Prostate gland (tissue), 2 donors: ENCODE measurements around the gene SNCG. TPM values are rescaled to one million over a fixed set of nuclear protein-coding genes. Genes with fewer than 3 reads are reported as not detected.

ENCODE experiments used
- DNase-seq: peaks from one replicate; pipeline ENCODE4 v3.0.0-alpha.2; 2019; ENCODE audit warnings: low spot score
- H3K27ac ChIP-seq, 2 donors: fragments of 200-600 bp; sonication (generic); 2 replicates each; pipeline ENCODE4 v1.5.1; 2017 to 2019
- H3K27me3 ChIP-seq: fragments of 200-600 bp; sonication (generic); replicated peaks from 2 replicates; pipeline ENCODE4 v1.5.1; 2019; ENCODE audit not compliant: insufficient read depth
- H3K36me3 ChIP-seq, 2 donors: fragments of 200-600 bp; sonication (generic); 1 replicate in 1 of 2; 2 replicates in 1 of 2; pipeline versions ENCODE4 v1.5.1 to v1.8.1; 2017 to 2019
- H3K4me1 ChIP-seq: fragments of 200-600 bp; sonication (generic); replicated peaks from 2 replicates; pipeline ENCODE4 v1.5.1; 2019
- H3K4me3 ChIP-seq, 2 donors: fragments of 200-600 bp; sonication (generic); 2 replicates each; pipeline ENCODE4 v1.5.1; 2017 to 2019
- H3K9me3 ChIP-seq: fragments of 200-600 bp; sonication (generic); 2 replicates; pipeline ENCODE4 v1.5.1; 2017
- CTCF ChIP-seq, 4 experiments: fragments of 200-600 bp in 2 of 4; fragments of 450-650 bp in 2 of 4; sonication (generic) in 2 of 4; IDR thresholded peaks; 1 replicate in 3 of 4; 2 replicates in 1 of 4; pipeline ENCODE4 v1.5.1; 2016 to 2019; ENCODE audit warnings: antibody characterized with exemption in 4 of 4, mild to moderate bottlenecking in 2 of 4, moderate library complexity in 2 of 4
- POLR2A ChIP-seq: fragments of 450-650 bp; IDR thresholded peaks from one replicate; pipeline ENCODE4 v1.6.1; 2016; ENCODE audit warnings: antibody characterized with exemption, mild to moderate bottlenecking
- POLR2AphosphoS5 ChIP-seq: sonication (generic); formaldehyde crosslinking; IDR thresholded peaks from one replicate; pipeline ENCODE4 v1.6.1; 2017; ENCODE audit warnings: antibody characterized with exemption
- WGBS: methylation state at CpG from one replicate; pipeline ENCODE4 v1.1.5; 2018; 5-methylcytosine and 5-hydroxymethylcytosine counted together
- intact Hi-C: fragments of 100-400 bp; cut with DNase I; formaldehyde crosslinking; loops from one replicate; pipeline ENCODE4 v1.14.2; 2022
- total RNA-seq, 2 donors: library from RNA; depleted of rRNA; stranded (reverse); fragments of >200 nt; gene quantifications; one replicate each; pipeline ENCODE4 v1.1.0, GENCODE V29; 2016

SNCG gene
- total RNA-seq, 2 donors from 2014 or later, result 38.5 to 46.6 TPM

- WGBS, result 13% methylated on average over 57 of the region's 59 CpGs
- H3K4me3 ChIP-seq, result peak within 1 kb of the TSS; percentile 48 to 58
- H3K36me3 ChIP-seq, result no peaks in the 10 kb centered on the region
- TF ChIP-seq CTCF (IDR thresholded peaks at IDR 0.05), result peak in 2 of 4 experiments; percentile 4 to 15
- TF ChIP-seq POLR2AphosphoS5, result peak; percentile 75
- TF ChIP-seq POLR2A, result peak; percentile 55
- no peaks in the 10 kb centered on the region for H3K9me3 ChIP-seq
- no peaks in the 10 kb centered on the region for H3K27me3 ChIP-seq
- intact Hi-C loops, result no loop called here
- peak within 1 kb of the TSS; percentile 97 to 98 for H3K27ac ChIP-seq
- H3K4me1 ChIP-seq, result peaks cover 4% of the 10 kb centered on the region
- DNase-seq, result peak; percentile 83
Measured at GRCh38 chr10:86968271-86968993, 10.0 kb downstream of the SNCG start, which contains the start of gene ADIRF. Gene ADIRF, plus strand, starts transcription at chr10:86968482. Its CDS starts 63 bp downstream, at chr10:86968545.

GRCh38 chr10:86968994-86969355 lies 10.6 kb downstream of the SNCG start:
- Histone ChIP-seq H3K4me3 (peak overlapping the region; percentile 48 to 58), H3K36me3 (no peaks in the 10 kb centered on the region), H3K4me1 (peaks cover 4% of the 10 kb centered on the region), H3K27ac (peak overlapping the region; percentile 97 to 98), H3K9me3 (no peaks in the 10 kb centered on the region), H3K27me3 (no peaks in the 10 kb centered on the region)
- intact Hi-C loops, result no loop called here
- TF ChIP-seq POLR2AphosphoS5 (no peak), POLR2A (no peak), CTCF (IDR thresholded peaks at IDR 0.05) (no peak)
- 31% methylated on average over 9 of the region's 9 CpGs for WGBS
- no peak for DNase-seq

- Histone ChIP-seq H3K27me3 (no peaks in the 10 kb centered on the region), H3K27ac (peak overlapping the region; percentile 97 to 98), H3K4me3 (peak overlapping the region; percentile 48 to 58), H3K36me3 (no peaks in the 10 kb centered on the region), H3K4me1 (peaks cover 4% of the 10 kb centered on the region), H3K9me3 (no peaks in the 10 kb centered on the region)
- no peak for TF ChIP-seq POLR2A
- TF ChIP-seq CTCF (IDR thresholded peaks at IDR 0.05), result no peak
- TF ChIP-seq POLR2AphosphoS5, result no peak
- intact Hi-C loops, result loop anchor here (2.0 kb wide), 1 partner anchor 125 kb away; the partner anchor contains the start of genes GLUD1 and SHLD2
- no peak for DNase-seq
- WGBS, result 36% methylated on average over 8 of the region's 8 CpGs
Measured at GRCh38 chr10:86969421-86970041, 11.1 kb downstream of the SNCG start.

- WGBS, result 11% methylated on average over 30 of the region's 30 CpGs
- Histone ChIP-seq H3K4me1 (peaks cover 4% of the 10 kb centered on the region), H3K9me3 (no peaks in the 10 kb centered on the region), H3K4me3 (peak overlapping the region; percentile 48 to 58), H3K36me3 (no peaks in the 10 kb centered on the region), H3K27ac (peak overlapping the region; percentile 97 to 98), H3K27me3 (no peaks in the 10 kb centered on the region)
- TF ChIP-seq POLR2AphosphoS5 (peak; percentile 47), POLR2A (peak; percentile 21), CTCF (IDR thresholded peaks at IDR 0.05) (no peak)
- intact Hi-C loops, result loop anchor here (2.0 kb wide), 1 partner anchor 124 kb away; the partner anchor contains the start of genes GLUD1 and SHLD2
- DNase-seq, result peak; percentile 63
Measured at GRCh38 chr10:86970162-86970981, 12.0 kb downstream of the SNCG start.
